Muscle layer of duodenum (tissue), 2 donors: Measurements from ENCODE around the gene CALML5.

ENCODE experiments used
- H3K27ac ChIP-seq: one replicate; pipeline ENCODE4 v1.7.0; 2013; ENCODE audit warnings: mild to moderate bottlenecking, low read length
- H3K27me3 ChIP-seq: one replicate; pipeline ENCODE4 v1.7.0; 2013; ENCODE audit warnings: low read depth, mild to moderate bottlenecking, control low read depth, low read length
- H3K36me3 ChIP-seq, 2 donors: one replicate each; pipeline ENCODE4 v1.7.0; 2013; ENCODE audit warnings: low read length in 2 of 2, control low read depth in 1 of 2, mild to moderate bottlenecking in 1 of 2; ENCODE audit not compliant: insufficient read depth in 2 of 2, control insufficient read depth in 1 of 2
- H3K4me1 ChIP-seq, 2 donors: one replicate each; pipeline ENCODE4 v1.7.0; 2013; ENCODE audit warnings: low read length in 2 of 2, mild to moderate bottlenecking in 2 of 2, control low read depth in 1 of 2, moderate library complexity in 1 of 2; ENCODE audit not compliant: insufficient read depth in 2 of 2, control insufficient read depth in 1 of 2
- H3K4me3 ChIP-seq, 2 donors: one replicate each; pipeline ENCODE4 v1.7.0; 2013; ENCODE audit warnings: low read length in 2 of 2, low read depth in 1 of 2, mild to moderate bottlenecking in 1 of 2
- H3K9me3 ChIP-seq, 2 donors: one replicate each; pipeline ENCODE4 v1.7.0; 2013; ENCODE audit warnings: low read length in 2 of 2, control low read depth in 1 of 2, mild to moderate bottlenecking in 1 of 2; ENCODE audit not compliant: control insufficient read depth in 1 of 2
- donor health status: healthy.

The CALML5 gene

GRCh38 chr10:5464546-5464945, 34.8 kb downstream of the CALML5 start:
- no peak overlapping the region for H3K4me3 ChIP-seq
- no peaks in the 10 kb centered on the region for H3K27me3 ChIP-seq
- peaks cover 12 to 36% of the 10 kb centered on the region in 2 donors for H3K4me1 ChIP-seq
- H3K27ac ChIP-seq = no peak overlapping the region
- H3K9me3 ChIP-seq = peaks cover 0 to 5% of the 10 kb centered on the region in 2 donors
- H3K36me3 ChIP-seq = peaks cover under 1 to 7% of the 10 kb centered on the region in 2 donors

GRCh38 chr10:5462841-5463293, 36.5 kb downstream of the CALML5 start:
- Histone ChIP-seq H3K27ac (no peak overlapping the region), H3K27me3 (no peaks in the 10 kb centered on the region), H3K36me3 (peaks cover 13 to 15% of the 10 kb centered on the region in 2 donors), H3K4me3 (no peak overlapping the region), H3K9me3 (no peaks in the 10 kb centered on the region), H3K4me1 (peaks cover 12 to 36% of the 10 kb centered on the region in 2 donors)

GRCh38 chr10:5461914-5462840, 37.2 kb downstream of the CALML5 start:
- Histone ChIP-seq H3K4me3 (no peak overlapping the region), H3K36me3 (peaks cover 13 to 18% of the 10 kb centered on the region in 2 donors), H3K27me3 (no peaks in the 10 kb centered on the region), H3K27ac (no peak overlapping the region), H3K4me1 (peaks cover 10 to 29% of the 10 kb centered on the region in 2 donors), H3K9me3 (no peaks in the 10 kb centered on the region)

- Histone ChIP-seq H3K27ac (no peak overlapping the region), H3K4me1 (peaks cover 7 to 22% of the 10 kb centered on the region in 2 donors), H3K9me3 (no peaks in the 10 kb centered on the region), H3K36me3 (peaks cover 22 to 28% of the 10 kb centered on the region in 2 donors), H3K27me3 (no peaks in the 10 kb centered on the region), H3K4me3 (no peak overlapping the region)
These were observed 38.2 kb downstream of the CALML5 start for GRCh38 chr10:5461203-5461588.

- H3K27ac ChIP-seq = no peak overlapping the region
- H3K36me3 ChIP-seq = peaks cover 28 to 34% of the 10 kb centered on the region in 2 donors
- no peaks in the 10 kb centered on the region for H3K27me3 ChIP-seq
- no peak overlapping the region for H3K4me3 ChIP-seq
- H3K9me3 ChIP-seq = no peaks in the 10 kb centered on the region
- H3K4me1 ChIP-seq = peaks cover 1 to 16% of the 10 kb centered on the region in 2 donors
These were observed 38.7 kb downstream of the CALML5 start for GRCh38 chr10:5460468-5461202.

GRCh38 chr10:5458949-5459747, 40.2 kb downstream of the CALML5 start:
- Histone ChIP-seq H3K9me3 (no peaks in the 10 kb centered on the region), H3K36me3 (peaks cover 43 to 48% of the 10 kb centered on the region in 2 donors), H3K4me3 (no peak overlapping the region), H3K27me3 (no peaks in the 10 kb centered on the region), H3K4me1 (peaks cover 0 to 15% of the 10 kb centered on the region in 2 donors), H3K27ac (no peak overlapping the region)

- Histone ChIP-seq H3K4me1 (peaks cover 0 to 15% of the 10 kb centered on the region in 2 donors), H3K36me3 (peaks cover 50 to 56% of the 10 kb centered on the region in 2 donors), H3K27ac (no peak overlapping the region), H3K9me3 (no peaks in the 10 kb centered on the region), H3K4me3 (no peak overlapping the region), H3K27me3 (no peaks in the 10 kb centered on the region)
These were observed 40.9 kb downstream of the CALML5 start for GRCh38 chr10:5458425-5458824.

- Histone ChIP-seq H3K27ac (no peak overlapping the region), H3K27me3 (no peaks in the 10 kb centered on the region), H3K36me3 (peaks cover 55 to 62% of the 10 kb centered on the region in 2 donors), H3K4me3 (no peak overlapping the region), H3K4me1 (peaks cover 0 to 15% of the 10 kb centered on the region in 2 donors), H3K9me3 (no peaks in the 10 kb centered on the region)
These were observed 41.6 kb downstream of the CALML5 start for GRCh38 chr10:5457741-5458140.

GRCh38 chr10:5456563-5456962, 42.8 kb downstream of the CALML5 start:
- no peaks in the 10 kb centered on the region for H3K9me3 ChIP-seq
- H3K27me3 ChIP-seq = no peaks in the 10 kb centered on the region
- no peak overlapping the region for H3K27ac ChIP-seq
- H3K36me3 ChIP-seq = peaks cover 55 to 68% of the 10 kb centered on the region in 2 donors
- H3K4me1 ChIP-seq = peaks cover 0 to 5% of the 10 kb centered on the region in 2 donors
- H3K4me3 ChIP-seq = no peak overlapping the region

- Histone ChIP-seq H3K27me3 (no peaks in the 10 kb centered on the region), H3K27ac (no peak overlapping the region), H3K9me3 (no peaks in the 10 kb centered on the region), H3K36me3 (peaks cover 42 to 62% of the 10 kb centered on the region in 2 donors), H3K4me1 (peaks cover 0 to 5% of the 10 kb centered on the region in 2 donors), H3K4me3 (no peak overlapping the region)
These were observed 45.5 kb downstream of the CALML5 start for GRCh38 chr10:5453749-5454489.
